Measurements from ENCODE around the gene FANCC.

FANCC gene

GRCh38 chr9:95065224-95065623 is 252.3 kb downstream of the FANCC start:
- no peak for DNase-seq (ENCODE audit: low spot score)

GRCh38 chr9:95063300-95063699 is 254.2 kb downstream of the FANCC start:
- no peak for DNase-seq (ENCODE audit: low spot score)

- no peak for DNase-seq (ENCODE audit: low spot score)
These were observed 254.9 kb downstream of the FANCC start for GRCh38 chr9:95062596-95063065.

GRCh38 chr9:95061916-95062595 is 255.5 kb downstream of the FANCC start:
- DNase-seq (ENCODE audit: low spot score), result no peak

- no peak for DNase-seq (ENCODE audit: low spot score)
These were observed 256.6 kb downstream of the FANCC start for GRCh38 chr9:95060916-95061315.

GRCh38 chr9:95060234-95060633 is 257.3 kb downstream of the FANCC start:
- DNase-seq (ENCODE audit: low spot score), result no peak

- no peak for DNase-seq (ENCODE audit: low spot score)
These were observed 258.6 kb downstream of the FANCC start for GRCh38 chr9:95058795-95059386.

GRCh38 chr9:95058121-95058785 is 259.3 kb downstream of the FANCC start:
- DNase-seq (ENCODE audit: low spot score), result no peak

- no peak for DNase-seq (ENCODE audit: low spot score)
These were observed 260.4 kb downstream of the FANCC start for GRCh38 chr9:95057101-95057500.

GRCh38 chr9:95055851-95056551 is 261.5 kb downstream of the FANCC start:
- DNase-seq (ENCODE audit: low spot score), result no peak

GRCh38 chr9:95055334-95055850 is 262.1 kb downstream of the FANCC start:
- DNase-seq (ENCODE audit: low spot score), result no peak

GRCh38 chr9:95053611-95054570 is 263.6 kb downstream of the FANCC start:
- no peak for DNase-seq (ENCODE audit: low spot score)

GRCh38 chr9:95049761-95050160 is 267.7 kb downstream of the FANCC start:
- DNase-seq (ENCODE audit: low spot score), result no peak

Measured in putamen (tissue), 1 donor.